MG63 (cell line): Measurements from ENCODE around the gene TPRG1L. TPM values are rescaled to one million over a fixed set of nuclear protein-coding genes. Genes with fewer than 3 reads are reported as not detected.
A peak's percentile ranks its signal among the peaks of the same experiment; 100 is the strongest.
"Not testable (repeated sequence)": the region's sequence is repeated elsewhere in the genome, so short reads cannot be mapped to it uniquely, and the experiment has no call there.

Source experiments
- DNase-seq: peaks from one replicate; pipeline ENCODE4 v3.0.0-alpha.2; 2020
- H3K27me3 ChIP-seq: fragments of 250-450 bp; sonication (Bioruptor Pico); 2 replicates; pipeline ENCODE4 v1.5.1; 2020; ENCODE audit warnings: mild to moderate bottlenecking, moderate library complexity
- H3K36me3 ChIP-seq: fragments of 250-450 bp; sonication (Bioruptor Pico); 2 replicates; pipeline ENCODE4 v1.5.1; 2020; ENCODE audit warnings: mild to moderate bottlenecking, moderate library complexity
- H3K4me3 ChIP-seq: fragments of 250-450 bp; sonication (Bioruptor Pico); 2 replicates; pipeline ENCODE4 v1.5.1; 2020; ENCODE audit warnings: mild to moderate bottlenecking, moderate library complexity
- H3K9me3 ChIP-seq: fragments of 250-450 bp; sonication (Bioruptor Pico); 2 replicates; pipeline ENCODE4 v1.5.1; 2020; ENCODE audit warnings: mild to moderate bottlenecking, moderate library complexity
- total RNA-seq: library from RNA; depleted of rRNA; stranded (reverse); fragments of >200 nt; shearing (Covaris generic); gene quantifications from 2 replicates; pipeline ENCODE4 v1.2.3, GENCODE V29; 2014; ENCODE audit warnings: low replicate concordance

TPRG1L gene
- total RNA-seq, 1 experiment from 2014 or later, result 34.5 TPM

GRCh38 chr1:3614755-3615742 is 9.8 kb upstream of the TPRG1L start:
- Histone ChIP-seq H3K4me3 (no peak overlapping the region), H3K27me3 (no peaks in the 10 kb centered on the region), H3K36me3 (peaks cover under 1% of the 10 kb centered on the region; the same call in 1 of the 2 replicates), H3K9me3 (no peaks in the 10 kb centered on the region)
- DNase-seq, result peak; percentile 26

- Histone ChIP-seq H3K9me3 (no peaks in the 10 kb centered on the region), H3K27me3 (no peaks in the 10 kb centered on the region), H3K36me3 (no peaks in the 10 kb centered on the region), H3K4me3 (no peak overlapping the region)
- no peak for DNase-seq
Measured at GRCh38 chr1:3616861-3617260, 8.0 kb upstream of the TPRG1L start.

- no peak for DNase-seq
- H3K9me3 ChIP-seq, result no peaks in the 10 kb centered on the region
- no peaks in the 10 kb centered on the region for H3K36me3 ChIP-seq
- H3K27me3 ChIP-seq, result no peaks in the 10 kb centered on the region
- no peak overlapping the region for H3K4me3 ChIP-seq
Measured at GRCh38 chr1:3617806-3618345, 6.9 kb upstream of the TPRG1L start.

GRCh38 chr1:3618531-3618880 is 6.3 kb upstream of the TPRG1L start:
- H3K9me3 ChIP-seq, result no peaks in the 10 kb centered on the region

GRCh38 chr1:3618881-3619671 is 5.7 kb upstream of the TPRG1L start:
- H3K27me3 ChIP-seq, result no peaks in the 10 kb centered on the region
- DNase-seq, result peak; percentile 58
- H3K36me3 ChIP-seq, result no peaks in the 10 kb centered on the region

More at GRCh38 chr1:3618531-3618880, 6.3 kb upstream of the TPRG1L start:
- DNase-seq, result no peak
- Histone ChIP-seq H3K36me3 (no peaks in the 10 kb centered on the region), H3K4me3 (no peak overlapping the region), H3K27me3 (no peaks in the 10 kb centered on the region)

GRCh38 chr1:3620708-3621107 is 4.1 kb upstream of the TPRG1L start:
- H3K4me3 ChIP-seq, result no peak overlapping the region
- DNase-seq, result no peak
- H3K27me3 ChIP-seq, result no peaks in the 10 kb centered on the region
- H3K9me3 ChIP-seq, result no peaks in the 10 kb centered on the region
- H3K36me3 ChIP-seq, result no peaks in the 10 kb centered on the region

More at GRCh38 chr1:3618881-3619671, 5.7 kb upstream of the TPRG1L start:
- Histone ChIP-seq H3K9me3 (no peaks in the 10 kb centered on the region), H3K4me3 (no peak overlapping the region)

GRCh38 chr1:3621151-3621671 is 3.6 kb upstream of the TPRG1L start:
- H3K4me3 ChIP-seq, H3K36me3 ChIP-seq, H3K9me3 ChIP-seq, H3K27me3 ChIP-seq: not testable (repeated sequence)
- DNase-seq, result peak; percentile 64

GRCh38 chr1:3622102-3622501 is 2.7 kb upstream of the TPRG1L start:
- not testable (repeated sequence) for H3K9me3 ChIP-seq, H3K27me3 ChIP-seq

GRCh38 chr1:3623441-3624199 is 1.2 kb upstream of the TPRG1L start:
- Histone ChIP-seq H3K36me3 (peaks cover 9% of the 10 kb centered on the region), H3K4me3 (peak overlapping the region; percentile 86), H3K27me3 (no peaks in the 10 kb centered on the region), H3K9me3 (no peaks in the 10 kb centered on the region)
- no peak for DNase-seq

More at GRCh38 chr1:3622102-3622501, 2.7 kb upstream of the TPRG1L start:
- not testable (repeated sequence) for H3K4me3 ChIP-seq, H3K36me3 ChIP-seq, DNase-seq

GRCh38 chr1:3625151-3625907 is 514 bp downstream of the TPRG1L start:
- H3K36me3 ChIP-seq, result peaks cover 9% of the 10 kb centered on the region
- H3K9me3 ChIP-seq, result no peaks in the 10 kb centered on the region
- no peak for DNase-seq

GRCh38 chr1:3626025-3626424 is 1.2 kb downstream of the TPRG1L start:
- H3K27me3 ChIP-seq, result no peaks in the 10 kb centered on the region

More at GRCh38 chr1:3625151-3625907, 514 bp downstream of the TPRG1L start:
- Histone ChIP-seq H3K27me3 (no peaks in the 10 kb centered on the region), H3K4me3 (peak overlapping the region; percentile 86)

GRCh38 chr1:3627515-3628253 is 2.9 kb downstream of the TPRG1L start:
- no peaks in the 10 kb centered on the region for H3K9me3 ChIP-seq
- no peak overlapping the region for H3K4me3 ChIP-seq
- DNase-seq, result no peak
- H3K27me3 ChIP-seq, result no peaks in the 10 kb centered on the region
- peaks cover 9% of the 10 kb centered on the region for H3K36me3 ChIP-seq

More at GRCh38 chr1:3626025-3626424, 1.2 kb downstream of the TPRG1L start:
- no peak for DNase-seq
- no peaks in the 10 kb centered on the region for H3K9me3 ChIP-seq
- peak overlapping the region; percentile 86 for H3K4me3 ChIP-seq
- peaks cover 9% of the 10 kb centered on the region for H3K36me3 ChIP-seq

- DNase-seq, result no peak
- peaks cover 9% of the 10 kb centered on the region for H3K36me3 ChIP-seq
- no peaks in the 10 kb centered on the region for H3K9me3 ChIP-seq
- H3K27me3 ChIP-seq, result no peaks in the 10 kb centered on the region
- no peak overlapping the region for H3K4me3 ChIP-seq
Measured at GRCh38 chr1:3628445-3628844, 3.6 kb downstream of the TPRG1L start.

GRCh38 chr1:3629561-3630160 is 4.8 kb downstream of the TPRG1L start:
- peaks cover 9% of the 10 kb centered on the region for H3K36me3 ChIP-seq
- no peak overlapping the region for H3K4me3 ChIP-seq
- DNase-seq, result no peak
- no peaks in the 10 kb centered on the region for H3K9me3 ChIP-seq
- no peaks in the 10 kb centered on the region for H3K27me3 ChIP-seq
